HG03066 (cell line): ENCODE data around the gene MAN1C1.

Experiments
- ATAC-seq: cut with Tn5 transposase; IDR thresholded peaks from one replicate; pipeline ENCODE4 v1.9.1; 2021; ENCODE audit warnings: low read depth; ENCODE audit not compliant: unreplicated experiment

Gene MAN1C1

DNA sequence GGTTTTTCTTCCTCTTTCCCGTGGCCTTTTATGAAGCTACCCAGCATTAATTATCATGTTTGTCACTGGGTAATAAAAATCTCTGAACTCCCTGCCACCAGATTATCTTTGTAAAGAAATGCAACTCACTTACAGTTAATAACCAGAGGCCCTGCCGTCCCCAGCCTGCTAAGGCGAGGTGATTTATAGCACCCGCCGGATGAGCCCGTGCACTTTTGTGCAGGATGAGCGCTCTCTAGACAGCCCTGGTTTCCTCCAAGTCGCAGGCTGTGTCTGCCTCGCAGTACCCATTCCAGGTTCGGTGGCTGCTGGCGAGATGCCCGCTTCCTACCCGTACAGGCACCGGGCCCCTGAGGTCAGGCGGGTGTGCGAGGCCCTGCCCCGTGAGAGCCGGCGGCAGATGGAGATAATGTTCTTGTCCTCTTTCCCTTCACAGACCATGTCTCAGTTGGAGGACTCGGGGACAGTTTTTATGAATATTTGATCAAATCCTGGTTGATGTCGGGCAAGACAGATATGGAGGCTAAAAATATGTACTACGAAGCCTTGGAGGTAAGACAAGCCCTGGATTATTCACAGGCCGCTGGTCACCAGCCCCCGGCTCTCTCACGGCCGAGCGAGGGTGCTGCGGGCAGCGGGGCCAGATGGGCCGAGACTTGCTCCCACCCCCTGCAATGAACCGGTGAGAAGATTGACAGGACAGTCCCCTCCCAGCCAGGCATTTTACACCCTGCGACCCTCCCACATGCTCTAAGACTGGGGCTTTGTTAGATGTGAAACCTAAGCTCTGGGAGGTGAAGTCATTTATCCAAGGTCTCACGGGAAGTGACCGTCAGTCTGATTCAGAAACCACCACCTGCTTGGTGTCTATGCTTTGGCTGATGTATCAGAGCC is 154.9 kb downstream of the MAN1C1 start:
- ATAC-seq, result no peak

DNA sequence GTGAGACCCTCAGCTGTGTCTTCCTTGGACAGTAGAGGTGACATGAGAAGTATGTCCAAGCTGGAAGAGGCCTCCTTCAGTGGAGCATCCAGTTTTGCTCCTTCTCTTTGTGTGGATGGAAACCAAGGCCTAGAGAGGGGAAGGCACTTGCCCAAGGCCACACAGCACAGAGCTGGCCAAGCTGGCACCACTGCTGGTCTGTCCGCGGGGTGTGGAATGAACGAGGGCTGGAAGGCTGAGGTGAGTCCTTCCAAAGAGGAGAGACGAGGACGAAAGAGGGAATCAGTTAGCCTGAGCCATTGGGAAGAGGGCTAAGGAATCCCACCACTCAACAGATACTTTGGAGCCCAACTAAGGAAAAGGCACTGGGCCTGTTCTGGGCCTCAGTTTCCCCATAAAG is 155.6 kb downstream of the MAN1C1 start:
- no peak for ATAC-seq

DNA sequence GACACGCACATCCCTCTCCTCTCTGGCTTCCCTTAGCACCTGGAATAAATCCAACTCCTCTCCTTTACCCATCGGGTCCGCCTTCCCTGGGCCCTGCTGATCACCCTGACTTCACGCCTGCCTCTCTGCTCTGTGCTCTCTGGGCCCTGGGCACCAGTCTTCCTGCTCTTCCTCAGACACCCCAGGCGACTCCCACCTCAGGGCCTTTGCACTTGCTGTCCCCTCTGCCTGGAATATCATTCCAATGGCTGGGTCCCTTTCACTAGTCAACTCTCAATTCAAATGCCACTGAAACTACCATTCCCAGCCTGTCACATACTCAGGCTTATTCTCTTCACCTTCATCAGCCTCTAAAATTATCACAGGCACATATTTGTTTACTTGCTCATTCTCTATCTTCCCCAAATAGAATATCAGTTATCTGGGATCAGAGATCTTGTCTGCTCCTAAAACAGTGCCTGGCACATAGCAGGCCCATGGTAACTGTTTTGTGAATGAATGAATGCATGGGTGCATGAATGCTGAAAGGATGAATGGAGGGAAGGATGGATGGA is 156.2 kb downstream of the MAN1C1 start:
- no peak for ATAC-seq

DNA sequence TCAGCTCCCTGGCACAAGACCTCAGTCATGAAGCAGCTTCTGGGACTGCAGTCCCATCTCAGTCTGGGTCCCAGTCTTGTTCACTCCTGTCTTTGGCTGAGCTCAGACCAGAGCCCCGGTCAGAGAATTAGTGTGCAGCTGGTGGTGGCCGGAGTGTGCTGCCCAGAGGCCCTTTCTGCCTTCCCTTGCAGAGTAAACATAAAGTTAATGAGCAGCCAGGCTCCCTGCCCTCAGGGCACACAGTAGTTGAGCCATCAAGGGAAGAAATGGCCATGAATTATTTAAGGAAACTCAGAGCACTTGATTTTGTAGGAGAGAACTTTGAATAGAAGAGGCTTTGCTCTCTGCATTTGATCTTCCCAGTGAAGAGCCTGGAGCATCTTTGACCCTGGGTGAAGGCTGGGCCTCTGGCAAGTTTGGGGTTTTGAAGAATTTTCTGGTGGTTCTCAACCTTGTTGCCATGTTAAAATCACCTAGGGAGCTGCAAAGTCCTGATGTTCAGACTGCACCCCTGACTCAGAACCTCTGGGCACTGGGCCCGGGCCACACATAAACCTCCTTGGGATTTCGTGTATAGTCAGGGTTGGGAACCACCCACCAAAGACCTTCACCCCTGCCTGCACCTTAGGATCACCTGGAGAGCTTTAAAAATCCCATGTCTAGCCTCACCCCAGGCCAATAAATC is 157.0 kb downstream of the MAN1C1 start:
- no peak for ATAC-seq

DNA sequence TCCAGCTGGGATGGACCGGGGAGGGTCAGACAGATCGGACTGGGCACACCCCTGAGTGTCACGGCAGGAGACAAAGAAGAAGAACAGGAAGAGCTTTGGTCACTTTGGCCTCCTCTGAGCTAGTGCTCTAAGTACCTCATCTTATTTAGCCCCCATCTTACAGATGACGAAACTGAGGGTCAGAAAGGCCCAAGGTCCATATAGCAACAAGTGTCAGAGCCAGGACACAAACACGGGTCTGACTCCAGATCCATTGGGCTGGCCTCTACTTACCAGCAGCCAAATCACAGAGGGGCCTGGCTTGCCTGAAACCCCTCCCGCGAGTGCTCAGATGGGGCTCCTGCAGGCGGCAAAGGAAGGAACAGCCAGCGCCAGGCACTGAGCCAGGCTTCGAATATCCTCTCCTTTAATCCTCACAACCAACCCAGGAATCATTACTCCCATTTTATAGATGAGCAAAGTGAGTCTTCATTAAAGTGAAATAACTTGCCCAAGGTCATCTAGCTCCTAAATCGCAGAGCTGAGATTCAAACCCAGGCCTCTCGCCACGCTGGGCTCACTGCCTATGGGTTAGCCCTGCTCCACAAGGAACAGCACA is 157.7 kb downstream of the MAN1C1 start:
- ATAC-seq, result no peak

DNA sequence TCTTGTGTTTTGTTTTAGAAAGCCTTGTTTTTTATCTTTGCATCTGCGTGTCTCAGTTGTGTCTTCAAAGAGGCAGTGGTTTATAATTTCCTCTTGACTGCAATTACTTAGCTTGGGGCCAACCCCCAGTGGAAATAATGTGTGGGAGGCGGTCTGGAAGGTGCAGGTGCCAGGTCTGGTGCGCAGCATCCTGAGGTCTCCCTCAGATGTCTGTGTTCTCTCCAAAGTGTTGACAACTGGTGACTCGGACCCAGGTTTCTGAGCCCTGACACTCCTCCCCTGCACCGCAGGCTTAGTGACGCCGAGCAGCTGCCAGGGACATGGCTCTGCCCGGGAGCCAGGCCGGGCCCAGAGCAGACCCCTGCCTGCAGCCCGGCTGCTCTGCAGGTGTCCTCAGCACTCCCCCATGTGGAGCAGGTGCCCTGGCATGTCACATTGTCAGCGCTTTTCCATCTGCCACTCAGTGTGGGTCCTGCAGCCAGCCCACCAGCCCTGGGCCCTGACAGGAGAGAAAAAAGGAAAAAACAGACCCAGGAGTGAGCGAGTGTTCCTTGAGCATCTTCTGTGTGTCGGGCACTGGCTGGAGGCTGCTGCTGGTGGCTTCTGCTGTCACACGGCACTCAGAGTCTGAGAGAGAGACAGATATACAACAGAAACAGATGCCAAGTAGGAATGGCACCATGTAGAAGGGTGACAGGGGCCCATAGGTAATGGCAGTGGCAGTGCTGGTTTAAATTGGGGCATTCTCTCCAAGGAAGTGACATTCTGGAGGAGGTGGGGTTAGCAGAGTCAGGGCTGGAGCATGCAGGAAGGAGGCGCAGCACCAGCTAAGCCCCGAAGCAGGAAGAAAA is 158.6 kb downstream of the MAN1C1 start:
- ATAC-seq, result no peak

DNA sequence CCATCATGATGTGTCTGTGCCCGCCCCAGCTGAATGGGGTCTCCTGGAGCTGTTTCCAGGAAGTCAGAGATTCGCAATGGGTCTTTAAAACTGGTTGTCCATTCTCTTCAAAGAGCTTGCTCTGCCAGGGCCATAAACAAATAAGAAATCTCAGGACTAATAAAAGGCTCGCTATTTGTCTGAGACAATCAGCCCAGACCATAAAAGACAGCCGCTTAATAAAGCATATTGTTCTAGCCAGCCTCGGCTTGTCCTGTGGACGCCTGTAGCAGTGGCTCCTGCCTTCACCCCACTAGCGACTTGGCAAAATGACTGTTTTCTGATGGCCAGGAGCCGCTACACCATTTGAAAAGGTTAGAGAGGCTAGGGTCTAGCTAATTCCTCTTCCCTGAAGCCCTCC is 162.8 kb downstream of the MAN1C1 start:
- no peak for ATAC-seq

DNA sequence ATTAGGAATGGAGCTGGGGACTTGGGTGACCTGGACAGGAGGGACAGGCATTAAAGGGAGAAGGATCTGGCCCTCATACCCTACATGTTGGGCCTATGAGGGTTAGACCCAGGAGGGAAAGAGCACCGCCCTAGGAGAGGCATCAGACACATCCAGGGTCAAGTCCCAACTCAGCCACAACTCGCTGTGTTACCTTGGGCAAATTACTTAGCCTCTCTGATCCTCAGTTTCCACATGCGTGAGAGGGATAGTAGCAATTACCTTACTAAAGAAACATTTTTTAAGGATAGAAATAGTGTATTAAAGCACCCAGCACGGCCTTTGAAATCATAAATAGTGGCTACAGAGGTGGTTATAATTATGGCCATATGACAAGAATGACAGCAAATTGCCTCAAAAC is 163.3 kb downstream of the MAN1C1 start:
- ATAC-seq, result no peak

DNA sequence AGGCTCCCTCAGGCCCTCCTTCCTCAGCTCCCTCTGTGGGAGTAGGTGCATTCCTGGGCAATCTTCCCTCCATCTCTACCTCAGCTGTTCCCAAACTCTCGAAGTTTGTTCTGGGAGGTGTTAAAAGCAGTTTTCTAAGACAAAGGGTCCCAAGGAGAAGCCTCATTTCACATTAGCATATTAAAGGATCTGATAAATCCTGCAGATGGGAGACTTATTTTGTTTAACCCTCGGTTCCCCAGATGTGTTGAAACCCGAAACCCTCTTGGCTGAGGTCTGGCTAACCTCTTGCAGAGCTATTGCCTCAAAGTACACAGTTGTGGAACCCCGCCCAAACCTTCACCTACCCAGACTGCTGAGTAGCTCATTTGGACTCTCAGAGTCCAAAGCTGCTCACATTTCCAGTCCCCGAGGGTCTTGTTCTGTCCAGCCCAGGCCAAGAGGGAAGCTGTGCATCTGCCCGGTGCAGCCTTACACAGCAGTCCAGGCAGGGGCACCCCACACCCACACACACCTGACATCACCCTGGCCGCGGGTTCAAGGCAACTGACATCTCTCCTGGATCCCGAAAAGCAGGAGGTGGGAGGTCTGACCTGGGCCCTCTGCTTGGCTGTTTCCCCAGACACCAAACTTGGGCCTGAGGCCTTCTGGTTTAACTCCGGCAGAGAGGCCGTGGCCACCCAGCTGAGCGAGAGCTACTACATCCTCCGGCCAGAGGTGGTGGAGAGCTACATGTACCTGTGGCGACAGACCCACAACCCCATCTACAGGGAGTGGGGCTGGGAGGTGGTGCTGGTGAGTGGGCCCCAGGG is 163.9 kb downstream of the MAN1C1 start:
- ATAC-seq, result no peak

DNA sequence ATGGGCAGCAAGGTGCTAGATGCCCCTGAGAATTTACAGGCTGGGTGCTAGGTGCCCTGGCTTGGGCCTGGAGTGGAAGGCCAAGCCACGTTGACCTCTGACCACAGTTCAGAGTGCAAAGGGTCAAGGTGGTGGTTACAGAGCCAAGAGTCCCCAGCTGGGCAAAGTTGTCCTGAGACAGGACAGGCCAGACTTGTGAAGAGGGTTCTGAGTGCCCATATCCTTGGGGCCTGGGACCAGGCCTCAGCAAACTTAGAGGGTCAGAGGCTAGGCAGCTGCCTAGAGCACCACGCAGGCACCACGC is 164.5 kb downstream of the MAN1C1 start:
- ATAC-seq, result no peak

DNA sequence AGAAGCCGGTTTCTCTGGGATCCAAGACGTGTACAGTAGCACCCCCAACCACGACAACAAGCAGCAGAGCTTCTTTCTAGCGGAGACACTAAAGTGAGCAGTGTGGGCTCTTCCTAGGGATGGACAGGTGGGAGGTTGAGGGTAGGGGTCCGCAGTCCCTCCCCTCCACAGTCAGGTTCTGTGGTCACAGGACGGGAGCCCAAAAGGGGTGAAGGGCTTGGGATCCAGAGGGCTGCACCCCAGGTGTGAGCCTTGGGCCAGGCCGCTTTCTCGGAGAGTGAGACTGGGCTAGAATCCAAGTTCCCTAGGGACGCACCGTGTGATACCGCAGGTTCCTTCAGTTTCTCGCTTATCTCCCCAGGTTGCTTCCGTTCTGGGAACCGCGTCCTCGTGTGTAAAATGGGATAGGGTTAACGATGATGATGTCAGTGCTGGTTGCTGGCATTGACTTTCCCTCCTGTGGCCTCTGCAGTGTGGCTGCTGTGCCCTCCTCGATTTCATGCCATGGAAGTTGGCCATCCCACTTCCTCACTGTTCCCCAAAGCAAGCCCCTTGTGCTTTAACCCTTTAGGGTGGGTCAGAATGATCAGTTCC is 166.1 kb downstream of the MAN1C1 start:
- ATAC-seq, result no peak

DNA sequence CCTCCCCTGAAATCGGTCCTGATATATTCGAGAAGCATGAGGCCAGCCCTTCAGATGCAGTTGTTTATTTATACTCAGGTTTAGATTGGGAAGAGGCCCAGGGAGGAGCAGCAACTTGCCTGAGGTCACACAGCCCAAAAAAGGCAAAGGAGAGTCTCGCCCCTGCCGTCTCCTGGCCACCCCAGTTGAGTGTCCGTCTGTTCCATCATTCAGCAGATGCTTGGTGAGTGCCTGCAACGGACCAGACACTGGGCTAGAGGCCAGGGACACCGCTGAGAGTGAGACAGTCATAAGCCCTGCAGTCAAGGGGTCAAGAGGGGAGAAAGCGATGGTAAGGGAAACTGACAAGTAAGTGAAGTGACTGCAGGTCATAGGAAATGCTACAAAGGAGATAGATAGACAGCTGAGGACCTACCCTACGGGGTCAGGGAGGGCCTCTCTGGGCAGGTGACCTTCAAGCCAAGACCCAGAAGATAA is 168.0 kb downstream of the MAN1C1 start:
- ATAC-seq, result no peak

DNA sequence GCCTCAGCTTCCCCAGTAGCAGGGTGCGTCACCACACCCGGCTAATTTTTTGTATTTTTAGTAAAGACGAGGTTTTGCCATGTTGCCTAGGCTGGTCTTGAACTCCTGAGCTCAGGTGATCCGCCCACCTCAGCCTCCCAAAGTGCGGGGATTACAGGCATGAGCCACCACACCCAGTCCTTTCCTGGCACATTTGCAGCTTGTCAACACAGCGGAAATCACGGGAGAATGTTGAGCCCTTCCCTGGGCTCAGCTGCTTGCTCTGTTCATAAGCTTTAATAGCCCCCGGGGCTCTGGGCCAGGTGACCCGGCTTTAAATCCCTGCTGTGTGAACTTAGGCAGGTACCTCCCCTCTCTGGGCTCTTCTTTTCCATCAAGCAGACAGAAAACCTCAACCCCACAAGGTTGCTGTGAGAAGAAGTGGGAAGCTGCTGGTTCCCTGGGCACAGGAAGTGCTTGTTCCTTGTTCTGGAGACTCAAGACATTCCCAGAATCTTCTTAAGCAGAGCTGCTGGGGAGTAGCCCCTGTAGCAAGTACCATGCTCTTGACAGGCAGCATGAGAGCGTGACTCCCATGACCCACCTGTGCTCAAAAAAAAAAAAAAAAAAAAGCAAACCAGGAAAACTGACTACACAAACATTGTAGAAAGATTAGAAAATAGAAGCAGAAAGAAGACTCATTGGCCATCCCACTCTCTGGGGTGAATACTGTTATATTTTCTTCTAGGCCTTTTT is 168.9 kb downstream of the MAN1C1 start:
- no peak for ATAC-seq

DNA sequence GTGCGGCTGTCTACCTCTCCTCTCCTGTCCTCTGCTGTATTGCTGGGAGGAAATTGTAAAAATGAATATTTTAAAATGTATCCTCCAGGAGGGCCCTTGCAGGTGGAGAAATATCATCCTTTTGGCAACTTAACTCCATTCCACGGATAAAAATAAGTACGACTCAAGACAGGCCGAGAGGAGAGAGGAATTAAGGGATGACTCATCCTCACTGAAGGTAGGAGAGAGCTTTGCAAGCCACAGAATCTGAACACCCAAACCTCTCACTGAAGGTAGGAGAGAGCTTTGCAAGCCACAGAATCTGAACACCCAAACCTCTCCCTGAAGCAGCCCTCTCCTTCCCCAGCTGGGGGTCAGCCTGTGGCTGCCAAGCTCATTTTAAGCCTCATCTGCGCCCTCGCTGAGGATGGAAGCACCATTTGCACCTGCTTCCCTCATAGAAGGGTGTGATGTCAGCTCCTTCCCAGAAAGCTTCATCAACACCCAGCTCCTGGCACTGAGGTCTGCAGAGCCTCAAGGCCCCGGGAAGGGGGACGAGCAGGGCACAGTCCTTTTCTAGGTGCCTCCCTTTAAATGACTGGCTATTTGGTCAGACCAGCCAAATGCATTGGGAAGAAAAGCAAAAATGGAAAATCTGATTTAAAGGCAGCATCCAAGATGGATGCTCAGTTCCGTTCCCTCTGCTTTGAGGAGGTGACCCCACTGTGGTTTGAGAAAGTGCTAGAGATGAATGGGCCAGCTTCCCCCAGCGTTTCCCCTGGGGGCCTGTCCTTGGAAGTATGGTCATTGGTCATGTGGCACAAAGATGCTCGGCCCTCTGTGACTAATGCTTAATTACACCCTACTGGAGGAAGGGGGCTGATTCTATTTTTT is 170.5 kb downstream of the MAN1C1 start:
- no peak for ATAC-seq

DNA sequence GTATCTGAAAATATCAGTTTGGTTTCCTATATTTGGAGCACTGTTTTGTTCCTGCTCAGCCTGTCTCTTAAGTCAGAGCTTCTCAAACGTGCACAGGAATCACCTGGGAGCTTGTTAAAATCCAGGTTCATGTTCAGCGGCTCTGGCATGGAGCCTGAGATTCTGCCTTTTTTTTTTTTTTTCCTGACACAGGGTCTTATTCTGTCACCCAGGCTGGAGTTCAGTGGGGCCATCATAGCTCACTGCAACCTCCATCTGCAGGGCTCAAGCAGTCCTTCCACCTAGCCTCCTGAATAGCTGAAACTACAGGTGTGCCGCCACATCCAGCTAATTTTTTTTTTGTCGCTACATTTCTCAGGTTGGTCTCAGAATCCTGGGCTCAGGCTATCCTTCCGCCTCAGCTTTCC is 171.2 kb downstream of the MAN1C1 start:
- ATAC-seq, result no peak

DNA sequence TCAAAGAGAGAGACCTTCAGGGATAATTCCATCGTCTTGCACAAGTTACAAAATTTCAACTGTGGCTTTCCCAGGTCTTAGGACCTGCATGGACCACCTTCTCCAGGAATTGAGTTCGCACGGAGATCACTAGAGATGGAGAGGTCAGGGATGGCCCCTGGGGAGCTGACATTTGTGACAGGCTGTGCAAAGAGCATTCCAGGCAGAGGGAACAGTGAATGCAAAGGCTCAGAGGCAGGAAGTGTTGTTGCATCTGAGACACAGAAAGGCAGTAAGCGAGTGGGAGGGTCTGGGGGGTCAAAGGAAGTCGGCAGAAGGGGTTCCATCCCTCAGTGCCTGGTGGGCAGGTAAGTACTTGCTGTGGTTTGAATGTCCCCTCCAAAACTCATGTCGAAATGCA is 173.9 kb downstream of the MAN1C1 start:
- ATAC-seq, result no peak

DNA sequence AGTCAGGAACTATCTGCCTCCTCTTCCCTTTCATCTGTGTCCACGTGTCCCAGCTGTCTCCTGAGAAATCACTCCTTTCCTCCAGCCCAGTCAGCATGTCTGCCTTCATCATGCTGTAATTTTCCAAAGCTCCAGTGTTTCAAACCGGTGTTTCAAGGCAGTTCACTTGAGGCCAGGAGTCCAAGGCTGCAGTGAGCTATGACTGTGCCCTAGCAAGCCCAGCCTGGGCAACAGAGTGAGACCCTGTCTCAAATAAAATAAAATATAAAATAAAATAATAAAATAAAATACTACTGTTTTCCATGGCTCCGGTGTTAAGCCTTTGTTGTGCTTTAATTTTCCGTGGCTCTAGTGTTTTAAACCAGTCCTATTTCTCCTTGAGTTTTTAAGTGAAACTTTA is 175.5 kb downstream of the MAN1C1 start:
- ATAC-seq, result no peak
